Endometrial microvascular endothelial cells (primary cell): ENCODE measurements around the gene SNAPC1. TPM values are rescaled to one million over a fixed set of nuclear protein-coding genes. Genes with fewer than 3 reads are reported as not detected.

ENCODE experiments used
- total RNA-seq: library from RNA; depleted of rRNA; stranded (reverse); fragments of >200 nt; gene quantifications from one replicate; pipeline ENCODE4 v1.2.3, GENCODE V29; 2015; ENCODE audit errors: inconsistent ontology term

The SNAPC1 gene
- total RNA-seq, 1 donor from 2014 or later, result 5.1 TPM

Other genes with a start within 250 kb of the SNAPC1 start
- gene HIF1A, start 66.9 kb upstream of the SNAPC1 start, total RNA-seq, result 249 TPM
- gene SYT16, start 50.3 kb downstream of the SNAPC1 start, total RNA-seq, result not detected